SK-N-SH (cell line): ENCODE results near the gene CLEC3A. TPM values are rescaled to one million over a fixed set of nuclear protein-coding genes. Genes with fewer than 3 reads are reported as not detected.

Source experiments
- CTCF ChIA-PET: fragments of 300-600, 350-600 bp; formaldehyde crosslinking; extraction: SDS; loops from one replicate; lab custom pipeline; 2021; lab: Yijun Ruan, JAX
- POLR2A ChIA-PET: fragments of 350-600 bp; sonication (Branson Sonifier 250); formaldehyde crosslinking; extraction: SDS; loops from one replicate; lab custom pipeline; 2020; ENCODE audit warnings: antibody characterized with exemption, inconsistent platforms; lab: Yijun Ruan, JAX
- DNase-seq: peaks from one replicate; pipeline ENCODE4 v3.0.0; 2012
- H2AFZ ChIP-seq: fragments of 200-600 bp; sonication (generic); 2 replicates; pipeline ENCODE4 v1.8.1; 2016; ENCODE audit warnings: antibody characterized with exemption, mild to moderate bottlenecking, low read depth
- H3F3A ChIP-seq: fragments of 200-600 bp; sonication (generic); replicated peaks from 2 replicates; pipeline ENCODE3; 2016; ENCODE audit warnings: antibody characterized with exemption, mild to moderate bottlenecking; ENCODE audit not compliant: insufficient read depth
- H3K27ac ChIP-seq, 2 experiments: fragments of 200-500 bp in 1 of 2; fragments of 200-600 bp in 1 of 2; sonication (Bioruptor generic) in 1 of 2; sonication (generic), shearing (Covaris generic) in 1 of 2; 2 replicates each; pipeline versions ENCODE4 v1.5.1 to v1.6.1; 2014 to 2016; ENCODE audit warnings: low read depth in 2 of 2, inconsistent platforms in 1 of 2, low read length in 1 of 2, mild to moderate bottlenecking in 1 of 2, mixed read lengths in 1 of 2
- H3K27me3 ChIP-seq: fragments of 200-600 bp; sonication (generic), shearing (Covaris generic); 2 replicates; pipeline ENCODE4 v1.6.1; 2016; ENCODE audit warnings: mixed run types; ENCODE audit not compliant: insufficient read depth
- H3K36me3 ChIP-seq, 2 experiments: fragments of 200-500 bp in 1 of 2; fragments of 200-600 bp in 1 of 2; sonication (Bioruptor generic) in 1 of 2; sonication (generic) in 1 of 2; replicated peaks in 1 of 2; 2 replicates each; pipeline versions ENCODE3 to v1.5.1; 2014 to 2016; ENCODE audit warnings: low read length in 1 of 2, mild to moderate bottlenecking in 1 of 2; ENCODE audit not compliant: insufficient read depth in 2 of 2, control insufficient read depth in 1 of 2
- H3K4me1 ChIP-seq, 2 experiments: fragments of 200-500 bp in 1 of 2; fragments of 200-600 bp in 1 of 2; sonication (Bioruptor generic) in 1 of 2; sonication (generic), shearing (Covaris generic) in 1 of 2; 2 replicates each; pipeline versions ENCODE4 v1.5.1 to v1.6.1; 2014 to 2016; ENCODE audit warnings: low read depth in 1 of 2, low read length in 1 of 2, mixed run types in 1 of 2; ENCODE audit not compliant: insufficient read depth in 2 of 2, control insufficient read depth in 1 of 2
- H3K4me2 ChIP-seq: fragments of 200-600 bp; sonication (generic), shearing (Covaris generic); 2 replicates; pipeline ENCODE4 v1.6.1; 2017; ENCODE audit warnings: mixed run types
- H3K4me3 ChIP-seq, 2 experiments: fragments of 200-500 bp in 1 of 2; fragments of 200-600 bp in 1 of 2; sonication (Bioruptor generic) in 1 of 2; sonication (generic), shearing (Covaris generic) in 1 of 2; 2 replicates each; pipeline versions ENCODE4 v1.5.1 to v1.8.1; 2014 to 2016; ENCODE audit warnings: low read depth in 2 of 2, inconsistent platforms in 1 of 2, low read length in 1 of 2, mild to moderate bottlenecking in 1 of 2, mixed read lengths in 1 of 2, moderate library complexity in 1 of 2
- H3K79me2 ChIP-seq: fragments of 200-600 bp; sonication (generic); 2 replicates; pipeline ENCODE4 v1.8.1; 2017; ENCODE audit warnings: mild to moderate bottlenecking; ENCODE audit not compliant: insufficient read depth
- H3K9ac ChIP-seq: fragments of 200-600 bp; sonication (generic); 2 replicates; pipeline ENCODE4 v1.6.1; 2017; ENCODE audit warnings: mixed run types
- H3K9me2 ChIP-seq: fragments of 200-600 bp; sonication (generic); 2 replicates; pipeline ENCODE4 v1.6.1; 2017; ENCODE audit warnings: mixed run types
- H3K9me3 ChIP-seq: fragments of 200-600 bp; sonication (generic); 2 replicates; pipeline ENCODE4 v1.6.1; 2017; ENCODE audit warnings: mixed run types, mild to moderate bottlenecking, moderate library complexity
- H4K20me1 ChIP-seq: fragments of 200-600 bp; sonication (generic); 2 replicates; pipeline ENCODE4 v1.6.1; 2017; ENCODE audit warnings: mild to moderate bottlenecking, mixed run types; ENCODE audit not compliant: insufficient read depth
- CHD2 ChIP-seq: fragments of 150-350 bp; IDR thresholded peaks from 2 replicates; pipeline ENCODE4 v1.6.1; 2018; ENCODE audit warnings: low read length; ENCODE audit not compliant: partially characterized antibody
- ELF1 ChIP-seq: IDR thresholded peaks from 2 replicates; pipeline ENCODE4 v1.4.0; 2012
- EP300 ChIP-seq, 2 experiments: IDR thresholded peaks; 2 replicates each; pipeline versions ENCODE4 v1.4.0 to v1.6.1; 2012; ENCODE audit warnings: borderline replicate concordance in 1 of 2, low read depth in 1 of 2, low read length in 1 of 2
- FOSL2 ChIP-seq: IDR thresholded peaks from 2 replicates; pipeline ENCODE4 v1.4.0; 2012; ENCODE audit warnings: low read depth, mild to moderate bottlenecking, moderate library complexity, borderline replicate concordance
- JUND ChIP-seq: IDR thresholded peaks from 2 replicates; pipeline ENCODE4 v1.4.0; 2012
- MAX ChIP-seq: IDR thresholded peaks from 2 replicates; pipeline ENCODE4 v1.4.0; 2012; ENCODE audit warnings: low read depth
- MEF2A ChIP-seq: IDR thresholded peaks from 2 replicates; pipeline ENCODE4 v1.4.0; 2012; ENCODE audit warnings: low read depth, borderline replicate concordance
- MXI1 ChIP-seq: IDR thresholded peaks from 2 replicates; pipeline ENCODE4 v1.6.1; 2012; ENCODE audit warnings: mild to moderate bottlenecking, low read depth, low read length, improper control_type of control experiment
- NFIC ChIP-seq: IDR thresholded peaks from 2 replicates; pipeline ENCODE4 v1.4.0; 2012; ENCODE audit warnings: borderline replicate concordance
- NRF1 ChIP-seq: IDR thresholded peaks from 2 replicates; pipeline ENCODE4 v1.6.1; 2012; ENCODE audit warnings: low read depth, mild to moderate bottlenecking, low read length
- POLR2AphosphoS5 ChIP-seq: IDR thresholded peaks from 2 replicates; pipeline ENCODE4 v1.6.1; 2012; ENCODE audit warnings: low read depth, low read length
- RAD21 ChIP-seq: IDR thresholded peaks from 2 replicates; pipeline ENCODE4 v1.6.1; 2012; ENCODE audit warnings: mild to moderate bottlenecking, low read length
- SIN3A ChIP-seq: IDR thresholded peaks from 2 replicates; pipeline ENCODE4 v1.6.1; 2012; ENCODE audit warnings: low read depth, mild to moderate bottlenecking, low read length, moderate library complexity, borderline replicate concordance
- USF1 ChIP-seq: IDR thresholded peaks from 2 replicates; pipeline ENCODE4 v1.4.0; 2012; ENCODE audit warnings: low read depth, borderline replicate concordance
- YY1 ChIP-seq: IDR thresholded peaks from 2 replicates; pipeline ENCODE4 v1.4.0; 2012; ENCODE audit warnings: low read depth, mild to moderate bottlenecking
- ZBTB33 ChIP-seq: IDR thresholded peaks from 2 replicates; pipeline ENCODE4 v1.4.0; 2012; ENCODE audit warnings: low read depth, borderline replicate concordance
- WGBS: methylation state at CpG from one replicate; pipeline ENCODE4 v1.1.6; 2017; ENCODE audit warnings: low lambda C conversion rate; 5-methylcytosine and 5-hydroxymethylcytosine counted together
- polyA plus RNA-seq, 3 experiments: library from polyadenylated mRNA; depleted of rRNA; stranded (reverse); fragments of >200 nt; gene quantifications; 2 replicates each; pipeline ENCODE4 v1.2.3, GENCODE V29; 2012
- TF ChIP-seq, protein P1 (sequence below): IDR thresholded peaks from 2 replicates; pipeline ENCODE4; 2012
- TF ChIP-seq, protein P2 (sequence below): IDR thresholded peaks from 2 replicates; pipeline ENCODE4 v1.6.1; 2012; ENCODE audit warnings: mild to moderate bottlenecking, low read depth, low read length, moderate library complexity

CLEC3A gene
- polyA plus RNA-seq, 1 of the 3 experiments (the other 2 are of a cell fraction), result 0.03 TPM

DNA sequence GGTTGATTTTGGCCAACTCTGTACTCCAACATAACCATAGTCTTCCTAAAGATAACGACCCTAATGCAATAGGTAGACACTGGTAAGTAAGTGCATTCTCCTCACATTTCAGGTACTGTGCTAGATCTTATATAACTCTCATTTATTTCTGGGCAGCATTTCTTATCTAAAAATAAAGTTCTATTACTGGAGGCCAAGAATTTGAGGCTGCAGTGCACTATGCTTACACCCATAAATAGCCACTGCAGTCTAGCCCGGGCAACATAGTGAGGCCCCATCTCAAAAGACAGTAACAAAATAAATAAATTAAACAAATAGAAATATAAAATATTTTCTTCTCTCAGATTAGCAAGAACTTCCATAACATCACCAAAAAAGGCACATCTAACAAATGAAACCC lies 12.7 kb downstream of the CLEC3A start:
- H3F3A ChIP-seq, result no peaks in the 10 kb centered on the region
- H3K36me3 ChIP-seq, result no peaks in the 10 kb centered on the region
- no peaks in the 10 kb centered on the region for H4K20me1 ChIP-seq
- H3K9me3 ChIP-seq, result no peaks in the 10 kb centered on the region
- no peak for DNase-seq
- H2AFZ ChIP-seq, result no peak overlapping the region
- H3K79me2 ChIP-seq, result no peaks in the 10 kb centered on the region
- TF ChIP-seq, protein P1, sequence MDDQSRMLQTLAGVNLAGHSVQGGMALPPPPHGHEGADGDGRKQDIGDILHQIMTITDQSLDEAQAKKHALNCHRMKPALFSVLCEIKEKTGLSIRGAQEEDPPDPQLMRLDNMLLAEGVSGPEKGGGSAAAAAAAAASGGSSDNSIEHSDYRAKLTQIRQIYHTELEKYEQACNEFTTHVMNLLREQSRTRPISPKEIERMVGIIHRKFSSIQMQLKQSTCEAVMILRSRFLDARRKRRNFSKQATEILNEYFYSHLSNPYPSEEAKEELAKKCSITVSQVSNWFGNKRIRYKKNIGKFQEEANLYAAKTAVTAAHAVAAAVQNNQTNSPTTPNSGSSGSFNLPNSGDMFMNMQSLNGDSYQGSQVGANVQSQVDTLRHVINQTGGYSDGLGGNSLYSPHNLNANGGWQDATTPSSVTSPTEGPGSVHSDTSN, result no peak
- TF ChIP-seq ZBTB33 (no peak), YY1 (no peak), SIN3A (no peak), FOSL2 (no peak), MAX (no peak), JUND (no peak), EP300 (IDR thresholded peaks at IDR 0.05; ENCODE audit: borderline replicate concordance in 1 of 2, low read depth in 1 of 2, low read length in 1 of 2) (no peak), NFIC (no peak), MXI1 (no peak), POLR2AphosphoS5 (no peak), USF1 (no peak), NRF1 (no peak), CHD2 (no peak), RAD21 (no peak), MEF2A (no peak), ELF1 (no peak)
- TF ChIP-seq, protein P2, sequence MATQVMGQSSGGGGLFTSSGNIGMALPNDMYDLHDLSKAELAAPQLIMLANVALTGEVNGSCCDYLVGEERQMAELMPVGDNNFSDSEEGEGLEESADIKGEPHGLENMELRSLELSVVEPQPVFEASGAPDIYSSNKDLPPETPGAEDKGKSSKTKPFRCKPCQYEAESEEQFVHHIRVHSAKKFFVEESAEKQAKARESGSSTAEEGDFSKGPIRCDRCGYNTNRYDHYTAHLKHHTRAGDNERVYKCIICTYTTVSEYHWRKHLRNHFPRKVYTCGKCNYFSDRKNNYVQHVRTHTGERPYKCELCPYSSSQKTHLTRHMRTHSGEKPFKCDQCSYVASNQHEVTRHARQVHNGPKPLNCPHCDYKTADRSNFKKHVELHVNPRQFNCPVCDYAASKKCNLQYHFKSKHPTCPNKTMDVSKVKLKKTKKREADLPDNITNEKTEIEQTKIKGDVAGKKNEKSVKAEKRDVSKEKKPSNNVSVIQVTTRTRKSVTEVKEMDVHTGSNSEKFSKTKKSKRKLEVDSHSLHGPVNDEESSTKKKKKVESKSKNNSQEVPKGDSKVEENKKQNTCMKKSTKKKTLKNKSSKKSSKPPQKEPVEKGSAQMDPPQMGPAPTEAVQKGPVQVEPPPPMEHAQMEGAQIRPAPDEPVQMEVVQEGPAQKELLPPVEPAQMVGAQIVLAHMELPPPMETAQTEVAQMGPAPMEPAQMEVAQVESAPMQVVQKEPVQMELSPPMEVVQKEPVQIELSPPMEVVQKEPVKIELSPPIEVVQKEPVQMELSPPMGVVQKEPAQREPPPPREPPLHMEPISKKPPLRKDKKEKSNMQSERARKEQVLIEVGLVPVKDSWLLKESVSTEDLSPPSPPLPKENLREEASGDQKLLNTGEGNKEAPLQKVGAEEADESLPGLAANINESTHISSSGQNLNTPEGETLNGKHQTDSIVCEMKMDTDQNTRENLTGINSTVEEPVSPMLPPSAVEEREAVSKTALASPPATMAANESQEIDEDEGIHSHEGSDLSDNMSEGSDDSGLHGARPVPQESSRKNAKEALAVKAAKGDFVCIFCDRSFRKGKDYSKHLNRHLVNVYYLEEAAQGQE, result no peak
- TF ChIP-seq, all 33 proteins: peak for 0
- no peak overlapping the region for H3K4me3 ChIP-seq
- POLR2A ChIA-PET, result no interaction called here
- H3K4me1 ChIP-seq, result no peaks in the 10 kb centered on the region
- no peaks in the 10 kb centered on the region for H3K27me3 ChIP-seq
- H3K27ac ChIP-seq, result no peak overlapping the region
- H3K4me2 ChIP-seq, result no peak overlapping the region
- CTCF ChIA-PET, result no interaction called here
- no peaks in the 10 kb centered on the region for H3K9me2 ChIP-seq
- WGBS, result 19% methylated on average over 2 of the region's 2 CpGs
- H3K9ac ChIP-seq, result no peak overlapping the region
